Activated CD4-positive, alpha-beta T cell treated with anti-CD3 and anti-CD28 coated beads, Interleukin-2, Interleukin-6, amounts not matched to agents 100 ng/mL and 50 ng/mL, durations not matched to agents 16 hours and 8 hours (primary cell): ENCODE data around the gene RNASEL.
"Not testable (repeated sequence)": the region's sequence is repeated elsewhere in the genome, so short reads cannot be mapped to it uniquely, and the experiment has no call there.

ENCODE experiments used
- DNase-seq: peaks from one replicate; pipeline ENCODE4 v3.0.0-alpha.2; 2020

The RNASEL gene, protein sequence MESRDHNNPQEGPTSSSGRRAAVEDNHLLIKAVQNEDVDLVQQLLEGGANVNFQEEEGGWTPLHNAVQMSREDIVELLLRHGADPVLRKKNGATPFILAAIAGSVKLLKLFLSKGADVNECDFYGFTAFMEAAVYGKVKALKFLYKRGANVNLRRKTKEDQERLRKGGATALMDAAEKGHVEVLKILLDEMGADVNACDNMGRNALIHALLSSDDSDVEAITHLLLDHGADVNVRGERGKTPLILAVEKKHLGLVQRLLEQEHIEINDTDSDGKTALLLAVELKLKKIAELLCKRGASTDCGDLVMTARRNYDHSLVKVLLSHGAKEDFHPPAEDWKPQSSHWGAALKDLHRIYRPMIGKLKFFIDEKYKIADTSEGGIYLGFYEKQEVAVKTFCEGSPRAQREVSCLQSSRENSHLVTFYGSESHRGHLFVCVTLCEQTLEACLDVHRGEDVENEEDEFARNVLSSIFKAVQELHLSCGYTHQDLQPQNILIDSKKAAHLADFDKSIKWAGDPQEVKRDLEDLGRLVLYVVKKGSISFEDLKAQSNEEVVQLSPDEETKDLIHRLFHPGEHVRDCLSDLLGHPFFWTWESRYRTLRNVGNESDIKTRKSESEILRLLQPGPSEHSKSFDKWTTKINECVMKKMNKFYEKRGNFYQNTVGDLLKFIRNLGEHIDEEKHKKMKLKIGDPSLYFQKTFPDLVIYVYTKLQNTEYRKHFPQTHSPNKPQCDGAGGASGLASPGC

DNA sequence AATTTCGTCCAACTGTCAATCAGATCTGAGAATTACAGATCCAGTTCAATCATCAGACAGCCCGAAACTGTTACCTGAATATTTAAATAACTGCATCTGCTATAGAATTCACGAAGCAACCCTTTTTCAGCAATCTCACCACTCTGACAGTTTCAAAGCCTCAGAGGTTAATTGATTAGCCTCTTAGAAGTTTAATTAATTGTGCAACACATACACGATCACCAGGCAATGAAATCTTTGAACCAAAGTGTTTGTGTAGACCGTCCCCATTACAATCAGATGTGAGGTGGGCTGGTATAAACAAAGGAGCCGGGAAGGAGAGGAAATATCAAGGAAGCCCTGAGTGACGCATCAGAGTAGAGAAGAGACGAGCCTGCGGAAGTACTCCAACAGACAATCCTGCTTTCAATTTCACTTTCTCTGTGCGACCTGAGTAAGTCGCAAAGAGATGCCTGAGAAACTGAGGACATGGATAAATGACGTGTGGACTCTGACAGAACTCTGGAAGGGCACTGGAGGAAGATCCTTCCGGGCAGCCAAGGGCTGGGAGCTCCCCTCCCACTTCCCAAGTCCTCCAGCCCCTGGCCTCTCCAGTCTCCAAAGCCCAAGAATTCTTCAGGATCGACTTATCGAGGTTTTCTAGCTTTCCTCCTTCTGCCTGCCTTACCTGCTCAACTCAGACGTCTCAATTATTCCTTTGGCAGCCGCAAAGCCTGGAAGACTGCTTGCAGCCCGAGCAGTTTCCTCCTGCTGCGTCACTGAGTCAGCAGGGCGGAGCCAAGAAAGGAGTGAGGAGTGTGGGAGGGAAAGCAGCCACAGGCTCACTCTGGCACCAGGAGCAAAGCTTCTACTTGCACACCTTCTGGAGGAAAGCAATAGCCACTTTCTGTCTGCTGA, at the start of gene RNASEL:
Gene RNASEL, minus strand, starts transcription at position 757 of the 897 bp plus-strand sequence. CDS start 2,450 bp downstream, outside the sequence.
- DNase-seq: peak; percentile 70

DNA sequence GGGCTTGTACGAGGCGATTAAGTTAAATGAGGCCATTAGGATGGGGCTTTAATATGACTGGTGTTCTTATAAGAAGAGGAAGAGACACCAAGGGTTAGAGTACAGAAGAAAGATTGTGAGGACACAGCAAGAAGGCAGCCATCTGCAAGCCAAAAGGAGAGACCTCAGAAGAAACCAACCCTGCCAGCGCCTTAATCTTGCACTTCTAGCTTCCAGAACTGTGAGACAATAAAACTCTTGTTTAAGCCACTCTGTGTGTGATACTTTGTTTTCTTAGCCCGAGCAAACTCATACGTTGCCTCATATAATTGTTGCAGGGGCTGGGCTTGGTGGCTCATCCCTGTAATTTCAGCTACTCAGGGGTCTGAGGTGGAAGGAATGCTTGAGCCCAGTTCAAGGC, 48.7 kb upstream of the RNASEL start:
- no peak for DNase-seq

DNA sequence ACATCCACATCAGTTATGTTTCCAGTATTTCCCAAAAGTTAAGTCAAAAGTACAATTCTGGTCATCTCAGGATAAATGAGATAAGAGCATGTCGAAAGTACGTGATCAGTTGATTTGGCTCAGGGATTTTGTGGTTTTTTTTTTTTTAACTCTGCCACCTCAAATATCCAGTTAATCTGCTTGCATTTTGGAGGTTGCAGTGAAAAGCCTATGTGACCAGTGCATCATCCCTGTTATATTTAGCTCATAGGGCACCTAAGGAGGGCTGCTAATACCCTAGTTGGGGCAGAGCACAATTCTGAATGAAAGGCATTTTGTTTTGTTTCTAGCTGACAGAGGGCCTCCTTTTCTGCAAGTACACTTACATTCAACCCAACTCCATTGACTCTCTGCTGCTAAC, 46.8 kb upstream of the RNASEL start:
- DNase-seq: no peak

DNA sequence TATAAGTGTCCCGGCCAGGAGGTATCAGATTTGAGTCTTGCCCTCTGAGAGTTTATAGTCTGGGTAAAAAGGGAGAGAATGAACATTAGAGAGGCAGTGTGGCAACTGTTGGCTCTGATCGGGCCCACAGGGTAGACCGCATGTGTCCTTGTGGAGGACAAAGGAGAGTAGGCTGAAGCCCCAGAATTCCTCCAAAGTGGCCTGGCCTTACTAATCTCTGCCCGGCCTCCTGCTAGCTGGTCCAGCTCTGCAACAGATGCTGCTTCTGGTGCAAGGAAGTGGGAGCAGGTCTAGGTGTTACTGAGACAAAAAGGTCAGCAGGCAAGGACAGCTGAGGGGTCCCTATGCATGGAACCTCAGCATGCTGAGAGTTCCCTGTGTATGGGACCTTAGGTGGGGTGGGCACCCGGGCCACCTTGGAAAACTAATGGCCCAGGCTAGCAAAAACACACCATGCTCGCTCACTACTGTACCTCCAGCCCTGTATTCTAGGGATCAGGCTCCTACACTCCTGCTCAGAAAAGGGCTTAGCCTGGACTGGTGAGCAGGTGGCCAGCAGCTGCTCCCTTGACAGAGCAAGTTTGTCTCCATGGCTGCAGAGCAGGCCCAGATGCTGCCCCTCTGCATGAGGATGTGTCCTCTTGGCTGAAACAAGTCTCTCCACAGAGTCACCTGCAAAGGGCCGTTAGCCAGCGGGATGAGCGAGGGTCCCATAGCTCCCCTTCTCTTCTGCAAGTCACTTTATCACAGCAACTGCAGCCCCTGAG, 45.4 kb upstream of the RNASEL start:
- DNase-seq: no peak

DNA sequence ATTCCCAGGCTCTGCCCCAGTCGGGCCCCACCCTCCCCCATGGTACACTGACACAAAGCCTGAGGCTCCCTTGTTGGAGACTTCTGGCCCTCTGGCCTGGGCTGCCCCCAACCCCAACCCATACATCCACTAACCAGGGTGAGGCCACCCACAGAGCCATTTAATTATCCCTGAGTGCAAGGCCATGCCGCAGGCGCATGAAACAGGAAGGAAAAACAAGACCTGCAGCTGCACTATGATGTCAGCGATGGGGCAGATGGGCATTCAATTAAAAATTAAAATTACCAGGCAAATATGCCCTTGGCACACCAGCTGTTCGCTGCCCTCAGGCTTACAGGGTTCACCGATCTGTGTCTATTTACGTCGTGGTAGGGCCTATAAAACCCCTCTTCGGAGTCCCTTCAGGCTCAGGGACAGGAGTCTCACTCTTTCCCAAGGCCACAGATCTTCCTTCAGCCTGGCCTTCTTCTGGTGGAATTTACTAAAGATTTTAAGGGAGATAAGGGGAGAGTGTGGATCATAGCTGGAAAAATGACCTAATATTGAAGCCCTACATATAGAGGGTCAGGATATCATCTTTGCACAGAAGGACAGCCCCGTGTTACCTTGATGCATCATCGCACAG, 44.7 kb upstream of the RNASEL start:
- no peak for DNase-seq

DNA sequence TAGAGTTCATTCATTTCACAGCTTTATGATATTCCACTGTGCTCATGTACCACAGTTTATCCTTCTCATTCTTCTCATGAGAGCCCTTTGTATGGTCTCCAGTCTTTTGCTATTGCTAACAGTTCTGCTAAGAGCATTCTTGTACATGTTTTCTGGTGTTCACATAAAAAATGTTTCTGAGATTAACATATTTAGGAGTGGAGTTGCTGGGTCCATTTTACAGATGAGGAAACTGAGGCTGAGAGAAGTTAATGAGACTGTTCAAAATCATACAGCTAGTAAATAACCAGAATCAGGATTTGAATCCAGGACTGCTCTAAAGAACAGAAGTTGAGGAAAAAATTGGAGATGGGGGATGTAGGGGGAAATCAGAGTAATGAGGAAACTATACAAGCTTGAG, 44.0 kb upstream of the RNASEL start:
- DNase-seq: no peak

DNA sequence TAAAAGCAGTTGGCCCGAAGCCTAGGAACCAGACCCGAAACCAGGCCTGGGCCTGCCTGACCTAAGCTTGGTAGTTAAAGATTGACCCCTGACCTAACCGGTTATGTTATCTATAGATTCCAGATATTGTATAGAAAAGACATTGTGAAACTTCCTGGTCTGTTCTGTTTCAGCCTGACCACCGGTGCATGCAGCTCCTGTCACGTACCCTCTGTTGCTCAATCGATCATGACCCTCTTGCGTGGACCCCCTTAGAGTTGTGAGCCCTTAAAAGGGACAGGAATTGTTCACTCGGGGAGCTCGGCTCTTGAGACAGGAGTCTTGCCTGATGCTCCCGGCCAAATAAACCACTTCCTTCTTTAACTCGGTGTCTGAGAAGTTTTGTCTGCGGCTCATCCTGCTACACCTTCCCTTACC, 43.4 kb upstream of the RNASEL start:
- DNase-seq: not testable (repeated sequence)

DNA sequence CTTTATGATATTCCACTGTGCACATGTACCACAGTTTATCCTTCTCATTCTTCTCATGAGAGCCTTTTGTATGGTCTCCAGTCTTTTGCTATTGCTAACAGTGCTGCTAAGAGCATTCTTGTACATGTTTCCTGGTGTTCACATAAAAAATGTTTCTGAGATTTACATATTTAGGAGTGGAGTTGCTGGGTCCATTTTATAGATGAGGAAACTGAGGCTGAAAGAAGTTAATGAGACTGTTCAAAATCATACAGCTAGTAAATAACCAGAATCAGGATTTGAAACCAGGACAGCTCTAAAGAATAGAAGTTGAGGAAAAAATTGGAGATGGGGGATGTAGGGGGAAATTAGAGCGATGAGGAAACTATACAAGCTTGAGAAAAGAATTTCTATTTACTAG, 42.9 kb upstream of the RNASEL start:
- no peak for DNase-seq

DNA sequence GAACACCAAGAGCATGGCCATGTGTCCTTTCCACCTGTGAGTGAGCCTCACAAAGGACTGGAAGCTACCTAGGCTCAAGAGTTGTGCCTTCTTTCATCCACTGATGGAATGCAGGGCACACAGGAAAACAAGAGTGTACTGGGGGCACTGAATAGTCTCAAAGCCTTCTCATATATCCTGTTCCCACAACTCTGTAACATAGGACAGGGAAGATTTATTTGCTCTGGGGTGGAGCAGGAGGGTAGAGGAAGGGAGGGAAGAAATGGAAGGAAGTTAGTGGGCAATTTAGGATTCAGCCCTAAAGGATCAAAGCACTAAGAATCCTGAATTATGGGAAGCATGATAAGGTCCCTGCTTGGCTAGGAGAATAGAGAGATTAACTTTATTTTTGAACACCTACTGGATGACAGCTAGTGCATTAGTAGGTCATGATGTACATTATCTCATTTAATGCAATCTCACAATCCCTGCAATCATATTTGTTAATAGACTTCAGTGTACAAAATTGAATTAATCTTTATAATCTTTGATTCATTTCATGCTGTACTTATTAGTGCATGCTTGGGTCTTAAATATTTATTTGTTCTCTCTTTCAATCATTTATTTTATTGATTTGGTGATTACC, 42.1 kb upstream of the RNASEL start:
- DNase-seq: no peak

DNA sequence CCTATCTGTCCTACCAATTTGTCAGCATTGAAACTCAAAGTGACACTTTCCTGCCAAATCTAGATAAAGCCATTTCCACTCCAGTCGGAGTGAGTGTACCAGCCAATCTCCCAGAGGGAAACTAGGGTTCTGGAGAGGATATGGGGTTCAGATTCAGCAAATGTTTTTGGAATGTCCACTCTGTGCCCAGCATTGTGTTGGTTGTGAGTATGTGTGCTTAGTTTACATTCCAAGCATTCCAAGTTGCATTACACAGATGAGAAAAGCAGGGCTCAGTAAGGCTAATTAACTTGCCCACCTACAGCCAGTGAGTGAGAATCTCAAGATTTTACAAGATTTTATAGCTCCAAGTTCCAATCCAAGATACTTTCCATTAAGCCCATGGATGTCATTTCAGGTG, 41.5 kb upstream of the RNASEL start:
- DNase-seq: no peak

DNA sequence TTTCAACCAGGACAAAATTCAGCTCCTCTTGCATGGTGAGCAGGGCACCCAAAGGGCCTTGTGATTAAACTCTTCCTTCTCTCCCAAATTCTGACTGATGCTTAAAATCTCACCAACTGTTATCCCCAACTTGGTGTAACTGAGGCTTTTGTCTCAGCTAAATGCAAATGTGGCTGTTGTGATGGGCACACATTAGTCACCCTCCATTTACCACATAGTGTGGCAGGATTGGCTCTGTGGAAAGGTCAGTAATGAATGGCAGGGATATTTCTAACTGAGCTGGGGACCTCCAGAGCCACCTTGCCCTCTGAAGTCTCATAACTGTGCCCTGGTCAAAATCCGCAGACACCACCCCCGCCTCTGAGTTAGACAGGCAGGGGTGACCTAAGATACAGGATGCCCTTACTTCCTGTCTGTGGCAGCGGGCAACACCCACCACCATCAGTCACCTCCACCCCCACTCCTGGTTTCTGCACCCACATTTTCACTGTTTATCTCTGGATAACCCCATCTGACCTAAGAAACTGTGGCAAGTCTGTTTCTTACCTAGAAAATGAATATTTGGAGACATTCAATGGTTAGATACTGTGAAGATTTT, 40.5 kb upstream of the RNASEL start:
- peak; percentile 75 for DNase-seq

DNA sequence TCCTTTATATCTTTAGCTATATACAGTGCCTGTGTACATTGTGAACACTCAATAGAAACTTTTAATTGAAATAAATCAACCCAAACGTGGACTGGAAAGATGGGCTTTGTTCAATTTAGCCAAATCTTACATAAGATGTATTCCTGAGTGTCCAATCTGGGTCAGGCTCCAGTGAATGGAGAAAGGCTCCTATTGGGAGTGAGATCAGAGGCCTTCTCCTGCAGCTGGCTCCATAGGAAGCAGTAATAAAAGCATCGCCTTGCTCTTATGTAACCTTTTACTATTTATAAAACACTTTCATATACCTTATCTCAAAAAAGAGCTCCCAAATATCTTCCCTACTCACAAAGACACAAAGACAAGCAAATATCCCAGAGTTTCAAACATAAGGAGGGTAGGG, 40.0 kb upstream of the RNASEL start:
- DNase-seq: no peak

DNA sequence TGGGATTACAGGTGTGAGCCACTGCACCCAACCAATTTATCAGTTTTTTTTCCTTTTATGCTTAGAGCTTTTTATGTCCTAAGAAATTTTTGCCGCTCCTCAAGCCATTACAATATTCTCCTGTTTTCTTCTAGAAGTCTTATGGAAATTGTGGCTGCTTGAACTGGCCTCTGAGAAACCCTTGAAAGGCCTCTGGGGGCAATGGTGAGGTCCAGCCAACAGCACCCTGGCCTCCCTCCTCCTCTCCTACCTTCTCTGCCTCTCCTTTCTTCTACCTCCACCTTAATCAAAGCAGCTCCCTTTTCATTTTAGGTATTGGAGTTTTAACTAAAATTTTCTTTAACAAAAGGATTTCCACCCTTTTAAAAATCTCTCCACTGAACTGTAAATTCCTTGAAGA, 39.6 kb upstream of the RNASEL start:
- no peak for DNase-seq

DNA sequence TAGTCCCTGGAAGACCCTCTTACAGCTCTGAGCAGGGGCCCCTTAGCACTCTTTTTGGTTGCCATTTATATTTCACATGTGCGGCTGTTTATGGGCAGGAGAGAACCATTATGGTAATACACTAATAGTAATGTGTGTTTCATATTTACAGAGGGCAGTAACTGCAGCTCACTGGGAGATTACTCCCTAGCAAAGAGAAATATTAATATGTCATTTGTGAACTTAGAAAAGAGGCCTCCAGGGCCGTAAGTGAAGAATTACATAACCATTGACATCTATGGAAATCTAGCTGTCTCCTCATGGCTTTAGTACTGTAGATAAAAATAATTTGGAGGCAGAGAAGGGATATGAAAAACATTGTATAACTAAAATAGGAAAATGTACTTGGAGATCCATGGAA, 38.6 kb upstream of the RNASEL start:
- DNase-seq: no peak

DNA sequence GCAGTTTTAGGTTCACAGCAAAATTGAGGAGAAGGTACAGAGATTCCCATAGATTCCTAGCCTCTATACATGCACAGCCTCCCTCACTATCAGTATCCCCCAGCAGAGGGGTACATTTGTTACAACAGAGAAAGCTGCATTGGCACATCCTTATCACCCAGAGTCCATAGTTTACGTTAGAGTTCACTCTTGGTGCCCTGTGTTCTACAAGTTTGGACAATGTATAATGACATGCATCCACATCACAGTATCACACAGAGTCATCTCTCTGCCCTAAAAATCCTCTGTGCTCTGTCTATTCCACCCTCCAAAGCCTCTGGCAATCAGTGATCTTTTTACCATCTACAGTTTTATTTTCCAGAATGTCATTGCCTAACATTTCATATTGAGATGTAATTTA, 37.5 kb upstream of the RNASEL start:
- no peak for DNase-seq

DNA sequence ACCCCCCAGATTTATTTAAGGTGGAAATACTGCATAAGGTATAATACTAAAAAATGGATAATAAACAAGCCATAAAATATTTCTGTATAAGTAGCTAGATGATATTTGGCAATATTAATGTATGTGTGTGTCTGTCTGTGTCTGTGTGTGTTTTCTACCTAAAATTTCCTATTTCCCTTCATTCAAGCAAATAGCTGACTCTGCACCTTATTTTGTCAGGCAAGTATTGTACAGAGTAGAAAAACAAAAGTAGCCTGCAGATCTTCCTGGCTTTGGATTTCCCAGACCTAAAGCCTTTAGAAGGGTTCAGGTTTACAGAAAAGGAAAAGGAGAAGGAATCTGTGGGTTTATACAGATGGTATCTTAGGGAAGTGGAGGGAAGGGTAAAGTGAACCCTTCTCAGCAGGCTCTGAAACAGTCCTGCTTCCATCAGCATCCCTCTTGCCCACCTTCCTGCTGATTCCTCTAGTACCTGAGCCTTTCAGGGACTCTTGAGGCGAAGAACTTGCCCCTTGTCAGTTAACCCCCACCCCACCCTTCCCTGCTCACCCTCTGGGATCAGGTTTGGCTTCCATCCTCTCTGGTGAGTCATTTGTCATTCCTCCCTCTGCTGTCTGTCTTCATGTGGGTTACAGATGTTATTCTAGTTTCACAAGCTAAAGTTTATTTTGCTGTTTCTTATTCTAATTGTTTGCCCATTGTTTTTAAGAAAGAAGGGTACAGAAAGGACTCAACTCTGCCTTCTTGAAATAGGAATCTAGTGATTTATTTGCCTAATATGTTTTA, 36.9 kb upstream of the RNASEL start:
- no peak for DNase-seq

DNA sequence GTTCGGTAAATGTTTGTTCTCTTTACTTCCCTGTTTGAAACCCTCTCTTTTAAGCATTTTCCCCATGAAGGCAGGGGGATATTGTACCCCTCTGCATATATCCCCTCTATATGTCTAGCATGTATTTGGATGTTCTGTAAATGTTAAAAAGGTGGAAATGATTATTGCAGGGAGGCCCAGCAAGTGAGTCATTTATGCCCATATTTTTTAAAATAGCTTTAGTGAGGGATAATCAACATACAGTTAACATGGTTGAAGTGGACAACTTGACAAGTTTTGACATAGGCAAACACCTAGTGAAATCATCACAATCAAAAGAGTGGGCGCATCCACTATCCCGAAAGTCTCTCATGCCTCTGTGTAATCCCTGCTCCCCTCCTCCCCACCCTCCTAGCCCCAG, 36.0 kb upstream of the RNASEL start:
- no peak for DNase-seq

DNA sequence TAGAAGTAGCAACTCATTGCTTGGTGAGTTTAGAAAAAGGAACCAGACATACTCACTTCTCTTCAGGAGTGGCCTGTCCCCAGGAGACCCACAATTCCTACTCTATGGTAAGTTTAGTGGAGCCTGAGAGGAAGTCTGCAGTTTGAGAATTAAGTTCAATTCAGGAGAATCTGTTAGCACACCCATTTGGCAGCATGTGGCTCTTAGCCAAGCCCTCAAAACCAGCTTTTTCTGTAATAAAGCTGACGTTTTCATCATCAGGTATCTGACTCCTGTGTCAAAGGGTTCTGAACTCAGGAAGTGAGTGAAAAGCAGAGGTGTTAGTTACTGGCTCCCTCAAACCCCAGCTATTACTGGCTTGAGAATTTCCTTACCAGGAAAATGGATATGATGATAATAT, 35.5 kb upstream of the RNASEL start:
- peak; percentile 51 for DNase-seq

DNA sequence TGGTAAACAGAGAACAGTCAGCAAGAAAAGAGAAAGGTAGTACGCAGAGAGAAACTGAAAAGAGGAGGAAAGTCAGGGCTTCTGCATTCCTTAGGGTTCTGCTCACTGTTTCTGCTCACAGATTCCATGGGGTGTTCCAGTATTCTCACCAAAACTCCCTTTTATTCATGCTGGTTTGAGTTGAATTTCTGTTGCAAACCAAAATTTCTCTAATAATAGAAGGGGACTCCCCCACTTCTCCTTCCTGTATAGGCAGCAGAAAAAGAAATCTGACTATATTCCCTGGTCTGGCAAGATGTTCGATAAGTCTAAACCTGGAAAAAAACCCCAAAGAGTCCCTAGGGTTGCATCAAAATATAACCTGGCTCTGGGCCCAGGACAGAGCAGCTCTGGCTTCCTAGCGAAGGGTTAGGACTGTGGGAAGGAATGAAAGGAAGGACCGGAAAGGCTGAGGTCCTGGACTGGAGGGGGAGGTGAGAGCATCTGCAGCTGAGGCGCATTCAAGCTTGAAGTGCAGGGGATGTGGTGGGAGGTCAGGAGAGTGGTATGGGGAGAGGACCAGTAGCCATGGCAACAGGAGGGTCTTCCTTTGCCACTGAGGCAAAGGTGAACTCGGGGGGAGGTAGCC, 34.0 kb upstream of the RNASEL start:
- no peak for DNase-seq

DNA sequence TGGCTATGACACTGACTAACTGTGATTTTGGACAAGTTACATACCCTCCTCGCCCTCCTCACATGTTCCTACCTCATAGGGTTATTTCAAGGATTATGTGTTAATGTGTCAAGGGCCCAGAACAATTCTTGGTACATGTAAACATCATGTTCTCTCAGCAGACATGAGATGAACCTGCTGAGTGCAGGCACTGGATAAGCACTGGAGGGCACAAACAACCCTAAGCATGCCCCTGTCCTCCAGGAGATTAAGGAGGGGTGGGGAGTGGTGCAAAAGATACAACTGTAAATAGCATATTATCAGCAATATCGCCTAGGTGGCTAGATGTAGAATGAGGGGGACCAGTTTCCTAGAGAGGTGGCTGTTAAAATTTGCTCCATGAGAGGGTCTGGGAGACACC, 32.9 kb upstream of the RNASEL start:
- DNase-seq: no peak
